PC-9 (cell line): ENCODE data around the gene DPP7. TPM values are rescaled to one million over a fixed set of nuclear protein-coding genes. Genes with fewer than 3 reads are reported as not detected.
A peak's percentile ranks its signal among the peaks of the same experiment; 100 is the strongest.

Experiments
- BruUV-seq: library from RNA; stranded (reverse); fragments of 400-500 nt; replicated peaks from 2 replicates; lab custom pipeline; 2021; lab: Mats Ljungman, UMichigan
- CTCF ChIA-PET: fragments of 300-600 bp; sonication (Branson Sonifier 250); formaldehyde crosslinking; loops from one replicate; lab custom pipeline; 2022; ENCODE audit warnings: antibody characterized with exemption; lab: Charles Lee
- POLR2A ChIA-PET: fragments of 300-600 bp; sonication (Branson Sonifier 250); formaldehyde crosslinking; loops from one replicate; lab custom pipeline; 2022; ENCODE audit warnings: antibody characterized with exemption; ENCODE audit not compliant: unreplicated experiment; lab: Charles Lee
- DNase-seq, 2 experiments: peaks; one replicate each; pipeline versions ENCODE4 v3.0.0 to v3.0.0-alpha.2; 2015 to 2022; ENCODE audit warnings: mixed read lengths in 1 of 2
- H2AFZ ChIP-seq: fragments of 200-600 bp; sonication (generic); 2 replicates; pipeline ENCODE4 v1.8.1; 2017; ENCODE audit warnings: antibody characterized with exemption
- H3F3A ChIP-seq: fragments of 200-600 bp; sonication (generic); 2 replicates; pipeline ENCODE4 v1.8.1; 2017; ENCODE audit warnings: antibody characterized with exemption, mild to moderate bottlenecking, low read depth; ENCODE audit not compliant: insufficient read depth
- H3K27ac ChIP-seq: fragments of 200-600 bp; sonication (generic); 2 replicates; pipeline ENCODE4 v1.6.1; 2016; ENCODE audit warnings: mixed run types
- H3K27me3 ChIP-seq: fragments of 200-600 bp; sonication (generic); 2 replicates; pipeline ENCODE4 v1.6.1; 2016; ENCODE audit warnings: low read depth, mixed run types; ENCODE audit not compliant: insufficient read depth
- H3K36me3 ChIP-seq: fragments of 200-600 bp; sonication (generic); 2 replicates; pipeline ENCODE4 v1.6.1; 2016; ENCODE audit warnings: low read depth, mixed run types
- H3K4me1 ChIP-seq: fragments of 200-600 bp; sonication (generic); replicated peaks from 2 replicates; pipeline ENCODE4 v1.6.1; 2016; ENCODE audit warnings: mixed run types; ENCODE audit not compliant: insufficient read depth
- H3K4me2 ChIP-seq: fragments of 200-600 bp; sonication (generic); 2 replicates; pipeline ENCODE4 v1.6.1; 2017; ENCODE audit warnings: mixed run types
- H3K4me3 ChIP-seq: fragments of 200-600 bp; sonication (generic); 2 replicates; pipeline ENCODE4 v1.6.1; 2016; ENCODE audit warnings: mixed run types
- H3K79me2 ChIP-seq: fragments of 200-600 bp; sonication (generic); 2 replicates; pipeline ENCODE4 v1.6.1; 2017; ENCODE audit warnings: low read depth, mixed run types
- H3K9me2 ChIP-seq: fragments of 200-600 bp; sonication (generic); 2 replicates; pipeline ENCODE4 v1.8.1; 2017; ENCODE audit warnings: mild to moderate bottlenecking; ENCODE audit not compliant: insufficient read depth
- H3K9me3 ChIP-seq: fragments of 200-600 bp; sonication (generic); 2 replicates; pipeline ENCODE4 v1.8.1; 2016; ENCODE audit warnings: low read depth; ENCODE audit not compliant: insufficient read depth
- H4K20me1 ChIP-seq: fragments of 200-600 bp; sonication (generic); 2 replicates; pipeline ENCODE4 v1.8.1; 2017; ENCODE audit not compliant: insufficient read depth
- CTCF ChIP-seq: fragments of 200-600 bp; sonication (generic); conservative IDR thresholded peaks from 2 replicates; pipeline ENCODE4 v1.6.1; 2017; ENCODE audit warnings: mixed run types, antibody characterized with exemption, mild to moderate bottlenecking, moderate library complexity
- EZH2 ChIP-seq: fragments of 200-600 bp; sonication (generic); IDR thresholded peaks from 2 replicates; pipeline ENCODE4 v1.8.0; 2017; ENCODE audit warnings: antibody characterized with exemption, low read depth
- intact Hi-C: fragments of 100-400 bp; cut with micrococcal nuclease; formaldehyde crosslinking; loops from one replicate; pipeline ENCODE4 v1.10.0; 2022; ENCODE audit not compliant: unreplicated experiment
- total RNA-seq: library from RNA; stranded (reverse); gene quantifications from 2 replicates; pipeline ENCODE4 v1.2.3, GENCODE V29; 2021

DPP7 gene
- total RNA-seq, 1 experiment from 2014 or later: 104 TPM

- Histone ChIP-seq H2AFZ (peak overlapping the region; percentile 92; the same call in 1 of the 2 replicates), H3K4me1 (peaks cover 6% of the 10 kb centered on the region)
- intact Hi-C loops: loop anchor here (5.0 kb wide), 1 partner anchor 68 kb away; the partner anchor contains the start of gene NPDC1
Measured at GRCh38 chr9:137115394-137116026, 977 bp upstream of the DPP7 start.

GRCh38 chr9:137114220-137114612, 317 bp downstream of the DPP7 start:
- peak overlapping the region; percentile 95 for H3K4me2 ChIP-seq

More at GRCh38 chr9:137115394-137116026, 977 bp upstream of the DPP7 start:
- Histone ChIP-seq H3K9me2 (no peaks in the 10 kb centered on the region), H3K36me3 (no peaks in the 10 kb centered on the region), H3F3A (peaks cover 3% of the 10 kb centered on the region; the same call in 1 of the 2 replicates), H3K27me3 (no peaks in the 10 kb centered on the region), H3K27ac (no peak overlapping the region), H3K79me2 (no peaks in the 10 kb centered on the region), H3K4me2 (peak overlapping the region; percentile 95), H4K20me1 (no peaks in the 10 kb centered on the region), H3K4me3 (peak overlapping the region; percentile 72), H3K9me3 (no peaks in the 10 kb centered on the region)
- ChIA-PET POLR2A (interaction anchor here (0.5 kb wide), 1 partner anchor 35 kb away, joined by 9 read pairs; no protein-coding TSS in a partner anchor), CTCF (interaction anchor here (1.0 to 1.4 kb wide), 2 partner anchors 48 to 121 kb away, joined by 3 to 5 read pairs; no protein-coding TSS in a partner anchor)
- TF ChIP-seq CTCF (no peak), EZH2 (no peak)
- DNase-seq: no peak
- BruUV-seq: no TSS peak

GRCh38 chr9:137113385-137114159, 961 bp downstream of the DPP7 start:
- BruUV-seq: TSS peak; percentile 31
- no peak for DNase-seq
- Histone ChIP-seq H3K4me1 (peaks cover 6% of the 10 kb centered on the region), H3K79me2 (no peaks in the 10 kb centered on the region), H2AFZ (no peak overlapping the region), H3K4me2 (no peak overlapping the region), H3K27me3 (no peaks in the 10 kb centered on the region), H3K27ac (no peak overlapping the region), H3K36me3 (no peaks in the 10 kb centered on the region), H3K9me2 (no peaks in the 10 kb centered on the region), H3F3A (no peaks in the 10 kb centered on the region), H4K20me1 (no peaks in the 10 kb centered on the region), H3K9me3 (no peaks in the 10 kb centered on the region), H3K4me3 (no peak overlapping the region)
- CTCF ChIA-PET: interaction anchor here (0.7 kb wide), 1 partner anchor 313 kb away, joined by 11 read pairs; no protein-coding TSS in a partner anchor
- intact Hi-C loops: no loop called here
- POLR2A ChIA-PET: no interaction called here
- no peak for TF ChIP-seq EZH2
- TF ChIP-seq CTCF: no peak

More at GRCh38 chr9:137114220-137114612, 317 bp downstream of the DPP7 start:
- Histone ChIP-seq H3K27ac (no peak overlapping the region), H3K36me3 (no peaks in the 10 kb centered on the region), H3K79me2 (no peaks in the 10 kb centered on the region), H3K9me3 (no peaks in the 10 kb centered on the region), H3K4me1 (peaks cover 6% of the 10 kb centered on the region), H3K27me3 (no peaks in the 10 kb centered on the region), H3K4me3 (peak overlapping the region; percentile 72), H3F3A (no peaks in the 10 kb centered on the region; the same call in 1 of the 2 replicates), H3K9me2 (no peaks in the 10 kb centered on the region), H4K20me1 (no peaks in the 10 kb centered on the region), H2AFZ (peak overlapping the region; percentile 92)
- no peak for DNase-seq
- no TSS peak for BruUV-seq
- intact Hi-C loops: no loop called here
- ChIA-PET CTCF (interaction anchor here (0.5 to 0.7 kb wide), 2 partner anchors 113 to 314 kb away, joined by 4 to 11 read pairs; partner anchors contain the start of gene RNF224), POLR2A (no interaction called here)
- TF ChIP-seq EZH2: no peak
